Retinal pigment epithelial cell (primary cell): ENCODE data around the gene KMO.

Source experiments
- DNase-seq: peaks from one replicate; pipeline ENCODE4 v3.0.0-alpha.2; 2010; ENCODE audit warnings: low read depth
- H3K4me3 ChIP-seq: 2 replicates; pipeline ENCODE4 v1.5.1; 2011; ENCODE audit warnings: mild to moderate bottlenecking, low read length, control low read depth, moderate library complexity
- TF ChIP-seq, protein P1 (sequence below): conservative IDR thresholded peaks from 2 replicates; pipeline ENCODE4 v1.5.1; 2011; ENCODE audit warnings: low read depth, low read length, control low read depth, inconsistent platforms

KMO gene

DNA sequence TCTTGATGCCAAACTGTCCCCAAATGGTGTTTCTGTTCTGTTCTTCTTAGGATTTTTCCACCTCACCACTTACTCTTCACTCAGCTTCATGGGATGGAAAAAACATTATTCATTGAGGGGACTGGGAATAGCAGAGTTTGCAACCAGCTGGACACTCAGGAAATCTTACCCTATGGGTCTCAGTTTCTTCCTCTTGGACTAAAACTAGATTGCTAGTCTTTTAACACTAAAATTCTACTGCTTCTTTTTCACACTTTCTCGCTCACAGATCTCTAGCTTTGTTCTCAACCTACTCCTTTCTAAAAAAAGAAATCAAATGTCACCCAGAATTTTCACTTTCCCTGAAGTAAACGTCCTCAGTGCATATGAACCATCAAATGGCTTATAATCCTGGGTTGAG is 4.8 kb downstream of the KMO start:
- TF ChIP-seq, protein P1, sequence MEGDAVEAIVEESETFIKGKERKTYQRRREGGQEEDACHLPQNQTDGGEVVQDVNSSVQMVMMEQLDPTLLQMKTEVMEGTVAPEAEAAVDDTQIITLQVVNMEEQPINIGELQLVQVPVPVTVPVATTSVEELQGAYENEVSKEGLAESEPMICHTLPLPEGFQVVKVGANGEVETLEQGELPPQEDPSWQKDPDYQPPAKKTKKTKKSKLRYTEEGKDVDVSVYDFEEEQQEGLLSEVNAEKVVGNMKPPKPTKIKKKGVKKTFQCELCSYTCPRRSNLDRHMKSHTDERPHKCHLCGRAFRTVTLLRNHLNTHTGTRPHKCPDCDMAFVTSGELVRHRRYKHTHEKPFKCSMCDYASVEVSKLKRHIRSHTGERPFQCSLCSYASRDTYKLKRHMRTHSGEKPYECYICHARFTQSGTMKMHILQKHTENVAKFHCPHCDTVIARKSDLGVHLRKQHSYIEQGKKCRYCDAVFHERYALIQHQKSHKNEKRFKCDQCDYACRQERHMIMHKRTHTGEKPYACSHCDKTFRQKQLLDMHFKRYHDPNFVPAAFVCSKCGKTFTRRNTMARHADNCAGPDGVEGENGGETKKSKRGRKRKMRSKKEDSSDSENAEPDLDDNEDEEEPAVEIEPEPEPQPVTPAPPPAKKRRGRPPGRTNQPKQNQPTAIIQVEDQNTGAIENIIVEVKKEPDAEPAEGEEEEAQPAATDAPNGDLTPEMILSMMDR: no peak
- no peak overlapping the region for H3K4me3 ChIP-seq
- no peak for DNase-seq

DNA sequence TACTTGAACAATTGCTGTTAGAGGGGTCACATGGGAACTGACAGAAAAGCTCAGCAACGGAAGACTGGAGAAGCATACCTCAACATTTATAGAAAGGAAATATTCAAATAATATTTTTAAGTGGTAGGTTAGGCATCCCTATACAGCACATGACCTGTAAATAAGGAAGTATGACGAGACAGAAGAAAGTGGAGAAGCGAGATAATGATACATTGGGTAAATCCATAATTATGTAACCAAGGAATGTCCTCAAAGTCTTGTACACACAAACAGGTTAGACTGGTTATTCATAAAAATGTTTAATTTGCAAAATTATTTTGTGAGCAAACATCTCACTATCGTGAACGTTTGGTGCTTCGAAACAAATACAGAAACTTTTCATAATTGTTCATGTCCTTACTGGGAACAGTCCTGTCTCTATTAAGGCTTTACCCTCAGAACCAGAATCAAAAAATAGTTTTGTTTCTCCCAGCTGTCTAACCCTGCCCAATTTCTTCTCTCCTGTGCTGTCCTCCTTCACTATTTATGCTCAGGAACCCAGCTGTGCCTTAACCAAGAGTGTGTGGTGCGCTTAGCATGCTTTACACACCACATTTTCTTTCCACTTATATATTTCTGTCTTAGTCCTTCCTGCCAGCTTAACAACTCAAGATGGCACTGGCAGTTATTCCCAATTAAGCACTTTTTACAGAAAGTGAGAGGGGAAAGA is 10.2 kb downstream of the KMO start:
- H3K4me3 ChIP-seq: no peak overlapping the region
- TF ChIP-seq, protein P1: no peak
- no peak for DNase-seq

DNA sequence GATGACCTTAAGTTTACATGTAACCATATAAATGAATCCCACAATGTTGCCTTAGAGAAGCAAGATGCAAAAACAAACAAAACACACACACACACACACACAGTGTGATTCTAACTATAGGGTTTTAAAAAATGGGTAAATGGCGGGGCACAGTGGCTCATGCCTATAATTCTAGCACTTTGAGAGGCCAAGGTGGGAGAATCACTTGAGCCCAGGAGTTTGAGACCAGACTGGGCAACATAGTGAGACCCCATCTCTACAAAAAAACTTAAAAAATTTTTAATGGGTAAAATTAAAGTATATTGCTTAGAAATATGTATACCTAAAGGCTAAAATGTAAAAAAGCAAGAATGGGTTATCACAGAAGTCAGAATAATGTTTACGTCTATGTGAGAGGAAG is 15.8 kb downstream of the KMO start:
- no peak overlapping the region for H3K4me3 ChIP-seq
- no peak for DNase-seq
- TF ChIP-seq, protein P1: no peak

DNA sequence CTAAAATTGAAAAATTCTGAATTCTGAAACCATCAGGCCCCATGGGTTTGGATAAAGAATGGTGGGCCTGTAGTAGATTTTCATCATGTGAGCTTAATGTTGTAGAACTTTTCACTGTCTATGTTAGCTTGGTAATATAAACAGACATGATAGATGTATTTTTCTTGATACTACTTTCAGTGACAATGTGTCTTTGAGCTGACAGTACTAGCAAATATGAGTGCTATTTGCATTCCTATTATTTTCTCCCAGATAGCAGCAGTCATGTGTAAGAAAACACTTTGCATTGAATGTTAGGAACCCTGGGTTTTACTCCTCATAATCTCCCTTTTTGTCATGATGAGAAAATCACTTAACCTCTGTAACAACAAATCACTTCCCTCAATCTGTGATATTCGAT is 18.1 kb downstream of the KMO start:
- TF ChIP-seq, protein P1: no peak
- H3K4me3 ChIP-seq: no peak overlapping the region
- no peak for DNase-seq

- no peak overlapping the region for H3K4me3 ChIP-seq
- no peak for DNase-seq
- TF ChIP-seq, protein P1: no peak
Measured at GRCh38 chr1:241551759-241552638, 19.8 kb downstream of the KMO start.

- no peak overlapping the region for H3K4me3 ChIP-seq
- TF ChIP-seq, protein P1: no peak
- DNase-seq: no peak
Measured at GRCh38 chr1:241553886-241554592, 21.9 kb downstream of the KMO start.
